K562 (cell line): ENCODE measurements around the gene KNSTRN.

ENCODE experiments used
- EHMT2 ChIP-seq: fragments of 450-650 bp; IDR thresholded peaks from 2 replicates; pipeline ENCODE4 v1.6.1; 2018; ENCODE audit warnings: antibody characterized with exemption
- FIP1L1 ChIP-seq: fragments of 200-400 bp; formaldehyde crosslinking; IDR thresholded peaks from 2 replicates; pipeline ENCODE4 v1.6.1; 2018; ENCODE audit warnings: mild to moderate bottlenecking, low read depth, low read length; ENCODE audit not compliant: poor library complexity, severe bottlenecking
- FOS ChIP-seq: IDR thresholded peaks from 3 replicates; pipeline ENCODE4 v1.6.1; 2011; ENCODE audit not compliant: insufficient read length; ENCODE audit errors: extremely low read depth
- PRPF4 ChIP-seq: fragments of 200-400 bp; formaldehyde crosslinking; IDR thresholded peaks from one replicate; pipeline ENCODE4 v1.6.1; 2017; ENCODE audit warnings: low read length, low read depth, mild to moderate bottlenecking; ENCODE audit not compliant: insufficient read depth, poor library complexity, severe bottlenecking
- SMAD2 ChIP-seq: fragments of 150-350 bp; IDR thresholded peaks from 2 replicates; pipeline ENCODE4 v1.6.1; 2014; ENCODE audit warnings: low read depth, mild to moderate bottlenecking, low read length
- SPI1 ChIP-seq: IDR thresholded peaks from 2 replicates; pipeline ENCODE4 v1.6.1; 2011; ENCODE audit warnings: low read depth, low read length, control low read depth, borderline replicate concordance
- TRIM24 ChIP-seq, 2 experiments: fragments of 450-650 bp; IDR thresholded peaks; 2 replicates each; pipeline ENCODE4 v1.6.1; 2016
- ZFX ChIP-seq: sonication (generic); formaldehyde crosslinking; IDR thresholded peaks from 2 replicates; pipeline ENCODE4 v1.8.0; 2022; ENCODE audit warnings: mild to moderate bottlenecking, missing genetic modification reagents, moderate library complexity
- ZNF445 ChIP-seq: fragments of 250-450 bp; sonication (Bioruptor Pico); IDR thresholded peaks from 2 replicates; pipeline ENCODE4 v1.4.0; 2020; ENCODE audit warnings: low read depth, mild to moderate bottlenecking, moderate library complexity
- ZNF75A ChIP-seq: fragments of 450-650 bp; formaldehyde crosslinking; IDR thresholded peaks from 2 replicates; pipeline ENCODE4 v1.4.0; 2020; ENCODE audit warnings: mild to moderate bottlenecking
- TF ChIP-seq, protein P1 (sequence below): fragments of 450-650 bp; IDR thresholded peaks from 2 replicates; pipeline ENCODE4 v1.6.1; 2017; ENCODE audit warnings: antibody characterized with exemption, mild to moderate bottlenecking
- TF ChIP-seq, protein P2 (sequence below): fragments of 250-450 bp; sonication (Bioruptor Pico); IDR thresholded peaks from 2 replicates; pipeline ENCODE4 v1.5.0; 2021
- TF ChIP-seq, protein P3 (sequence below): sonication (generic); formaldehyde crosslinking; IDR thresholded peaks from 2 replicates; pipeline ENCODE4 v1.5.0; 2020; ENCODE audit warnings: missing genetic modification reagents
- TF ChIP-seq, protein P4 (sequence below), 2 experiments: fragments of 450-650 bp; formaldehyde crosslinking in 1 of 2; IDR thresholded peaks; 2 replicates each; pipeline versions ENCODE4 v1.4.0 to v1.6.1; 2014 to 2020; ENCODE audit warnings: mild to moderate bottlenecking in 2 of 2, borderline replicate concordance in 1 of 2, low read depth in 1 of 2

DNA sequence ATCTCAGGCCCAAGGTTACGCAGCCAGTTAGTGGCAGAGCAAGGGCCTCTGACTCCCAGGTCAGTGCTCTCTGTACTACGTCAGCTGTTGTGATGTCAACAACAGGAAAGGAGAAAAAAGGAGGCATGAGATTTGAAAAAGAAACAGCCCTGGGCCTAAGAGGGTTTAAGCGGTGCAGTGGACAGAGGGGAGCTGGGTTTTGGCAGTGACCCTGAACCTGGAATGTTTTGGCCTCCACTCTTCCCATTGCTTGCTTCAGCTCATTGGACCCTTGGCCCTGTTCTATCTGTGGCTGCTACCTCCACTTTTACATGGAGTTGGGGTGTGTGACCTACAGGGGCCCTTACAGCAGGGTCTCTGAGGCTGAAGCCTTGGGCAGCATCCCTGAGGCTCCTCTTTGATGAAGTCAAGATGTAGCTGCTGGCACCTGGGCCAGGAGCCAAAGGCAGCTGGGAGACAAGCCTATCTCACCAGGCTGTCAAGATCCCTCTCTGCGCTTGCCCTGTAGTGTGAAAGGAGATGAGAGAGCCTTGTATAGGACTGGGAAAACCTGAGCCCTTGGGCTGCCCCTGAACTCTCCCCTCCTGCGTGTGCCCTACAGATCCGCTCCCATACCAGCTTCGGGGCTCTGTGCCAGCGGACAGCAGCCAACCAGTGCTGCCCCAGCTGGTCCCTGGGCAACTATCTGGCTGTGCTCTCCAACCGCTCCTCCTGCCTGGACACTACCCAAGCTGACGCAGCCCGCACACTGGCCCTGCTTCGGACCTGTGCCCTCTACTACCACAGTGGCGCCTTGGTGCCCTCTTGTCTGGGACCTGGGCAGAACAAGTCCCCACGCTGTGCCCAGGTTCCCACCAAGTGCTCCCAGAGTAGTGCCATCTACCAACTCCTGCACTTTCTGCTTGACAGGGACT lies 15.8 kb upstream of the KNSTRN start:
- TF ChIP-seq FOS (no peak), ZNF445 (no peak), EHMT2 (no peak), TRIM24 (IDR thresholded peaks at IDR 0.05) (no peak), PRPF4 (no peak), ZNF75A (no peak), SMAD2 (no peak), ZFX (CRISPR knock-in tag) (no peak), FIP1L1 (no peak), SPI1 (no peak)
- TF ChIP-seq, protein P1, sequence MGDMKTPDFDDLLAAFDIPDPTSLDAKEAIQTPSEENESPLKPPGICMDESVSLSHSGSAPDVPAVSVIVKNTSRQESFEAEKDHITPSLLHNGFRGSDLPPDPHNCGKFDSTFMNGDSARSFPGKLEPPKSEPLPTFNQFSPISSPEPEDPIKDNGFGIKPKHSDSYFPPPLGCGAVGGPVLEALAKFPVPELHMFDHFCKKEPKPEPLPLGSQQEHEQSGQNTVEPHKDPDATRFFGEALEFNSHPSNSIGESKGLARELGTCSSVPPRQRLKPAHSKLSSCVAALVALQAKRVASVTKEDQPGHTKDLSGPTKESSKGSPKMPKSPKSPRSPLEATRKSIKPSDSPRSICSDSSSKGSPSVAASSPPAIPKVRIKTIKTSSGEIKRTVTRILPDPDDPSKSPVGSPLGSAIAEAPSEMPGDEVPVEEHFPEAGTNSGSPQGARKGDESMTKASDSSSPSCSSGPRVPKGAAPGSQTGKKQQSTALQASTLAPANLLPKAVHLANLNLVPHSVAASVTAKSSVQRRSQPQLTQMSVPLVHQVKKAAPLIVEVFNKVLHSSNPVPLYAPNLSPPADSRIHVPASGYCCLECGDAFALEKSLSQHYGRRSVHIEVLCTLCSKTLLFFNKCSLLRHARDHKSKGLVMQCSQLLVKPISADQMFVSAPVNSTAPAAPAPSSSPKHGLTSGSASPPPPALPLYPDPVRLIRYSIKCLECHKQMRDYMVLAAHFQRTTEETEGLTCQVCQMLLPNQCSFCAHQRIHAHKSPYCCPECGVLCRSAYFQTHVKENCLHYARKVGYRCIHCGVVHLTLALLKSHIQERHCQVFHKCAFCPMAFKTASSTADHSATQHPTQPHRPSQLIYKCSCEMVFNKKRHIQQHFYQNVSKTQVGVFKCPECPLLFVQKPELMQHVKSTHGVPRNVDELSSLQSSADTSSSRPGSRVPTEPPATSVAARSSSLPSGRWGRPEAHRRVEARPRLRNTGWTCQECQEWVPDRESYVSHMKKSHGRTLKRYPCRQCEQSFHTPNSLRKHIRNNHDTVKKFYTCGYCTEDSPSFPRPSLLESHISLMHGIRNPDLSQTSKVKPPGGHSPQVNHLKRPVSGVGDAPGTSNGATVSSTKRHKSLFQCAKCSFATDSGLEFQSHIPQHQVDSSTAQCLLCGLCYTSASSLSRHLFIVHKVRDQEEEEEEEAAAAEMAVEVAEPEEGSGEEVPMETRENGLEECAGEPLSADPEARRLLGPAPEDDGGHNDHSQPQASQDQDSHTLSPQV: no peak
- TF ChIP-seq, protein P2, sequence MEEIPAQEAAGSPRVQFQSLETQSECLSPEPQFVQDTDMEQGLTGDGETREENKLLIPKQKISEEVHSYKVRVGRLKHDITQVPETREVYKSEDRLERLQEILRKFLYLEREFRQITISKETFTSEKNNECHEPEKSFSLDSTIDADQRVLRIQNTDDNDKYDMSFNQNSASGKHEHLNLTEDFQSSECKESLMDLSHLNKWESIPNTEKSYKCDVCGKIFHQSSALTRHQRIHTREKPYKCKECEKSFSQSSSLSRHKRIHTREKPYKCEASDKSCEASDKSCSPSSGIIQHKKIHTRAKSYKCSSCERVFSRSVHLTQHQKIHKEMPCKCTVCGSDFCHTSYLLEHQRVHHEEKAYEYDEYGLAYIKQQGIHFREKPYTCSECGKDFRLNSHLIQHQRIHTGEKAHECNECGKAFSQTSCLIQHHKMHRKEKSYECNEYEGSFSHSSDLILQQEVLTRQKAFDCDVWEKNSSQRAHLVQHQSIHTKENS (CRISPR knock-in tag): no peak
- TF ChIP-seq, protein P3, sequence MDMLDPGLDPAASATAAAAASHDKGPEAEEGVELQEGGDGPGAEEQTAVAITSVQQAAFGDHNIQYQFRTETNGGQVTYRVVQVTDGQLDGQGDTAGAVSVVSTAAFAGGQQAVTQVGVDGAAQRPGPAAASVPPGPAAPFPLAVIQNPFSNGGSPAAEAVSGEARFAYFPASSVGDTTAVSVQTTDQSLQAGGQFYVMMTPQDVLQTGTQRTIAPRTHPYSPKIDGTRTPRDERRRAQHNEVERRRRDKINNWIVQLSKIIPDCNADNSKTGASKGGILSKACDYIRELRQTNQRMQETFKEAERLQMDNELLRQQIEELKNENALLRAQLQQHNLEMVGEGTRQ (CRISPR knock-in tag): no peak
- TF ChIP-seq, protein P4, sequence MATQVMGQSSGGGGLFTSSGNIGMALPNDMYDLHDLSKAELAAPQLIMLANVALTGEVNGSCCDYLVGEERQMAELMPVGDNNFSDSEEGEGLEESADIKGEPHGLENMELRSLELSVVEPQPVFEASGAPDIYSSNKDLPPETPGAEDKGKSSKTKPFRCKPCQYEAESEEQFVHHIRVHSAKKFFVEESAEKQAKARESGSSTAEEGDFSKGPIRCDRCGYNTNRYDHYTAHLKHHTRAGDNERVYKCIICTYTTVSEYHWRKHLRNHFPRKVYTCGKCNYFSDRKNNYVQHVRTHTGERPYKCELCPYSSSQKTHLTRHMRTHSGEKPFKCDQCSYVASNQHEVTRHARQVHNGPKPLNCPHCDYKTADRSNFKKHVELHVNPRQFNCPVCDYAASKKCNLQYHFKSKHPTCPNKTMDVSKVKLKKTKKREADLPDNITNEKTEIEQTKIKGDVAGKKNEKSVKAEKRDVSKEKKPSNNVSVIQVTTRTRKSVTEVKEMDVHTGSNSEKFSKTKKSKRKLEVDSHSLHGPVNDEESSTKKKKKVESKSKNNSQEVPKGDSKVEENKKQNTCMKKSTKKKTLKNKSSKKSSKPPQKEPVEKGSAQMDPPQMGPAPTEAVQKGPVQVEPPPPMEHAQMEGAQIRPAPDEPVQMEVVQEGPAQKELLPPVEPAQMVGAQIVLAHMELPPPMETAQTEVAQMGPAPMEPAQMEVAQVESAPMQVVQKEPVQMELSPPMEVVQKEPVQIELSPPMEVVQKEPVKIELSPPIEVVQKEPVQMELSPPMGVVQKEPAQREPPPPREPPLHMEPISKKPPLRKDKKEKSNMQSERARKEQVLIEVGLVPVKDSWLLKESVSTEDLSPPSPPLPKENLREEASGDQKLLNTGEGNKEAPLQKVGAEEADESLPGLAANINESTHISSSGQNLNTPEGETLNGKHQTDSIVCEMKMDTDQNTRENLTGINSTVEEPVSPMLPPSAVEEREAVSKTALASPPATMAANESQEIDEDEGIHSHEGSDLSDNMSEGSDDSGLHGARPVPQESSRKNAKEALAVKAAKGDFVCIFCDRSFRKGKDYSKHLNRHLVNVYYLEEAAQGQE (IDR thresholded peaks at IDR 0.05; ENCODE audit: borderline replicate concordance): no peak
- TF ChIP-seq, protein P4 (CRISPR knock-in tag; IDR thresholded peaks at IDR 0.05; ENCODE audit: low read depth): no peak
